Endothelial cell of umbilical vein (primary cell): ENCODE data around the gene SORCS2. TPM values are rescaled to one million over a fixed set of nuclear protein-coding genes. Genes with fewer than 3 reads are reported as not detected.

ENCODE experiments used
- BruUV-seq: library from RNA; stranded (reverse); fragments of 400-500 nt; replicated peaks from 2 replicates; lab custom pipeline; 2021; lab: Mats Ljungman, UMichigan
- CTCF ChIA-PET: fragments of 300-600, 350-600 bp; sonication (Branson Sonifier 250); formaldehyde crosslinking; loops from one replicate; lab custom pipeline; 2021; ENCODE audit warnings: antibody characterized with exemption, inconsistent platforms; lab: Charles Lee
- POLR2A ChIA-PET: fragments of 300-600, 350-600 bp; sonication (Branson Sonifier 250); formaldehyde crosslinking; loops from one replicate; lab custom pipeline; 2021; ENCODE audit warnings: antibody characterized with exemption, inconsistent platforms; lab: Charles Lee
- DNase-seq: peaks from one replicate; pipeline ENCODE4 v3.0.0-alpha.2; 2011; ENCODE audit warnings: low read depth, low spot score
- FAIRE-seq: peaks from 2 replicates; lab custom pipeline; 2011; peaks lifted over from hg19 to GRCh38; lab: Jason Lieb, UNC
- H2AFZ ChIP-seq: 2 replicates; pipeline ENCODE4 v1.6.0; 2012; ENCODE audit warnings: low read depth, low read length, control low read depth, inconsistent platforms
- H3K27ac ChIP-seq: 2 replicates; pipeline ENCODE4 v1.5.1; 2011; ENCODE audit warnings: low read depth, mild to moderate bottlenecking, control low read depth, low read length, moderate library complexity; ENCODE audit not compliant: insufficient read depth
- H3K27me3 ChIP-seq, 2 experiments: 2 replicates each; pipeline versions ENCODE4 v1.6.0 to v1.6.1; 2011; ENCODE audit warnings: low read length in 2 of 2, mixed read lengths in 1 of 2; ENCODE audit not compliant: control insufficient read depth in 2 of 2, insufficient read depth in 2 of 2
- H3K36me3 ChIP-seq, 2 experiments: 2 replicates in 1 of 2; 3 replicates in 1 of 2; pipeline ENCODE4 v1.5.1; 2011; ENCODE audit warnings: low read length in 2 of 2, mild to moderate bottlenecking in 1 of 2, moderate library complexity in 1 of 2; ENCODE audit not compliant: control insufficient read depth in 2 of 2, insufficient read depth in 2 of 2; ENCODE audit errors: extremely low read depth in 1 of 2
- H3K4me1 ChIP-seq: 3 replicates; pipeline ENCODE4 v1.5.1; 2011; ENCODE audit warnings: mild to moderate bottlenecking, low read length; ENCODE audit not compliant: control insufficient read depth, insufficient read depth; ENCODE audit errors: extremely low read depth
- H3K4me2 ChIP-seq: 2 replicates; pipeline ENCODE4 v1.6.1; 2011; ENCODE audit warnings: low read length, control low read depth, mixed read lengths; ENCODE audit not compliant: insufficient read depth
- H3K4me3 ChIP-seq, 3 experiments: fragments of 200-600 bp in 1 of 3; sonication (generic), shearing (Covaris generic) in 1 of 3; replicated peaks in 1 of 3; 2 replicates each; pipeline ENCODE4 v1.5.1; 2011 to 2016; ENCODE audit warnings: control low read depth in 3 of 3, low read length in 3 of 3, mild to moderate bottlenecking in 2 of 3, inconsistent platforms in 1 of 3, low read depth in 1 of 3, moderate library complexity in 1 of 3; ENCODE audit not compliant: insufficient read depth in 1 of 3
- H3K79me2 ChIP-seq: 2 replicates; pipeline ENCODE4 v1.6.0; 2012; ENCODE audit warnings: low read length, inconsistent platforms; ENCODE audit not compliant: control insufficient read depth, insufficient read depth
- H3K9ac ChIP-seq: replicated peaks from 2 replicates; pipeline ENCODE3; 2011; ENCODE audit warnings: low read length, control low read depth; ENCODE audit not compliant: insufficient read depth; ENCODE audit errors: extremely low read depth
- H3K9me1 ChIP-seq: replicated peaks from 3 replicates; pipeline ENCODE4 v1.6.0; 2011; ENCODE audit warnings: mild to moderate bottlenecking, low read length; ENCODE audit not compliant: control insufficient read depth, insufficient read depth; ENCODE audit errors: extremely low read depth
- H3K9me3 ChIP-seq: replicated peaks from 2 replicates; pipeline ENCODE4 v1.5.1; 2012; ENCODE audit warnings: low read length, inconsistent platforms; ENCODE audit not compliant: control insufficient read depth, insufficient read depth
- H4K20me1 ChIP-seq: replicated peaks from 2 replicates; pipeline ENCODE3; 2011; ENCODE audit warnings: mild to moderate bottlenecking, low read length; ENCODE audit not compliant: control insufficient read depth, insufficient read depth; ENCODE audit errors: extremely low read depth
- CTCF ChIP-seq, 2 donors: IDR thresholded peaks; 1 replicate in 1 of 2; 2 replicates in 1 of 2; pipeline ENCODE4 v1.5.1; 2011; ENCODE audit warnings: low read length in 2 of 2, mild to moderate bottlenecking in 2 of 2, moderate library complexity in 2 of 2, control low read depth in 1 of 2, inconsistent platforms in 1 of 2, low read depth in 1 of 2; ENCODE audit not compliant: insufficient read depth in 1 of 2; ENCODE audit errors: extremely low read depth in 1 of 2
- EZH2 ChIP-seq: IDR thresholded peaks from 2 replicates; pipeline ENCODE4 v1.6.1; 2012; ENCODE audit warnings: borderline replicate concordance, low read depth, mild to moderate bottlenecking, moderate library complexity, low read length, inconsistent platforms; ENCODE audit not compliant: severe bottlenecking
- FOS ChIP-seq: IDR thresholded peaks from 2 replicates; pipeline ENCODE4 v1.6.1; 2011; ENCODE audit warnings: mild to moderate bottlenecking, low read length, moderate library complexity, borderline replicate concordance; ENCODE audit not compliant: insufficient read depth
- GATA2 ChIP-seq: IDR thresholded peaks from 2 replicates; pipeline ENCODE4 v1.7.0; 2011; ENCODE audit warnings: low read depth, mild to moderate bottlenecking, moderate library complexity, mixed read lengths, low read length; ENCODE audit not compliant: insufficient read length, insufficient read depth
- JUN ChIP-seq: IDR thresholded peaks from 2 replicates; pipeline ENCODE4 v1.6.1; 2011; ENCODE audit warnings: borderline replicate concordance, low read depth; ENCODE audit not compliant: insufficient read length, insufficient read depth
- MAX ChIP-seq: IDR thresholded peaks from 2 replicates; pipeline ENCODE4 v1.6.1; 2011; ENCODE audit not compliant: insufficient read depth, insufficient read length
- MYC ChIP-seq: IDR thresholded peaks from one replicate; pipeline ENCODE4 v1.6.1; 2011; ENCODE audit warnings: mild to moderate bottlenecking, low read depth, low read length
- POLR2A ChIP-seq: IDR thresholded peaks from 2 replicates; pipeline ENCODE4 v1.6.1; 2012; ENCODE audit warnings: low read depth, mild to moderate bottlenecking, control low read depth, low read length
- POLR2AphosphoS5 ChIP-seq: IDR thresholded peaks from 2 replicates; pipeline ENCODE4 v1.6.1; 2012; ENCODE audit warnings: low read depth, mild to moderate bottlenecking, control low read depth, low read length, moderate library complexity; ENCODE audit not compliant: insufficient read depth
- dilution Hi-C: fragments of 300-500 bp; cut with MboI; formaldehyde crosslinking; loops from one replicate; pipeline ENCODE4 v1.15.0; 2019; ENCODE audit warnings: low sequenced_read_pairs; ENCODE audit not compliant: extremely low pct_ligation_motif_present
- intact Hi-C: fragments of 100-400 bp; cut with micrococcal nuclease; formaldehyde crosslinking; loops from one replicate; pipeline ENCODE4 v1.10.0; 2022
- polyA plus RNA-seq, 4 experiments: library from polyadenylated mRNA; depleted of rRNA in 3 of 4; stranded (reverse) in 3 of 4; unstranded in 1 of 4; fragments of >200 nt; gene quantifications; 2 replicates each; pipeline versions ENCODE4 v1.2.1 to v1.2.3, GENCODE V29; 2011 to 2012; ENCODE audit warnings: missing spikeins in 1 of 4
- total RNA-seq: library from RNA; stranded (reverse); gene quantifications from 2 replicates; pipeline ENCODE4 v1.2.3, GENCODE V29; 2021

The SORCS2 gene
- total and polyA plus RNA-seq, 2 donors (not counting 3 experiments of a cell fraction or from before 2014, with no cell fraction given): not detected

- CTCF ChIA-PET: no interaction called here
Observed at GRCh38 chr4:7168106-7168505, 24.2 kb upstream of the SORCS2 start.

GRCh38 chr4:7169134-7169533, 23.2 kb upstream of the SORCS2 start:
- intact Hi-C loops: no loop called here
- no peak for DNase-seq
- Histone ChIP-seq H3K27ac (no peak overlapping the region), H3K36me3 (no peaks in the 10 kb centered on the region), H4K20me1 (no peaks in the 10 kb centered on the region), H3K27me3 (peaks cover 0 to 5% of the 10 kb centered on the region in 2 experiments), H3K9me3 (no peaks in the 10 kb centered on the region), H3K9me1 (no peaks in the 10 kb centered on the region), H3K4me2 (no peak overlapping the region), H3K79me2 (no peaks in the 10 kb centered on the region), H3K4me1 (no peaks in the 10 kb centered on the region), H3K9ac (no peak overlapping the region), H2AFZ (no peak overlapping the region), H3K4me3 (no peak overlapping the region)
- no peak for FAIRE-seq
- ChIA-PET POLR2A (no interaction called here), CTCF (no interaction called here)
- dilution Hi-C loops: no loop called here
- BruUV-seq: no TSS peak
- no peak for TF ChIP-seq POLR2A
- no peak for TF ChIP-seq MYC
- TF ChIP-seq CTCF (IDR thresholded peaks at IDR 0.05; ENCODE audit: extremely low read depth in 1 of 2, insufficient read depth in 1 of 2, low read depth in 1 of 2, low read length in 2 of 2): no peak
- no peak for TF ChIP-seq POLR2AphosphoS5
- TF ChIP-seq EZH2: no peak
- no peak for TF ChIP-seq JUN
- TF ChIP-seq MAX: no peak
- no peak for TF ChIP-seq GATA2
- TF ChIP-seq FOS: no peak

More at GRCh38 chr4:7168106-7168505, 24.2 kb upstream of the SORCS2 start:
- Histone ChIP-seq H3K4me3 (no peak overlapping the region), H4K20me1 (no peaks in the 10 kb centered on the region), H3K79me2 (no peaks in the 10 kb centered on the region), H3K4me2 (no peak overlapping the region), H3K27ac (no peak overlapping the region), H2AFZ (no peak overlapping the region), H3K4me1 (no peaks in the 10 kb centered on the region), H3K9me1 (no peaks in the 10 kb centered on the region), H3K27me3 (peaks cover 0 to 5% of the 10 kb centered on the region in 2 experiments), H3K36me3 (no peaks in the 10 kb centered on the region), H3K9me3 (no peaks in the 10 kb centered on the region), H3K9ac (no peak overlapping the region)
- no peak for TF ChIP-seq MAX
- no peak for FAIRE-seq
- POLR2A ChIA-PET: no interaction called here
- BruUV-seq: no TSS peak
- intact Hi-C loops: no loop called here
- dilution Hi-C loops: no loop called here
- no peak for DNase-seq
